K562 (cell line): Measurements from ENCODE around the gene LTO1.

Experiments used
- ARID1B ChIP-seq: fragments of 450-650 bp; IDR thresholded peaks from 2 replicates; pipeline ENCODE4 v1.6.1; 2016; ENCODE audit warnings: antibody characterized with exemption, mild to moderate bottlenecking, inconsistent platforms
- CHD2 ChIP-seq: IDR thresholded peaks from 2 replicates; pipeline ENCODE4 v1.6.1; 2011; ENCODE audit warnings: low read depth, low read length
- GABPB1 ChIP-seq: sonication (generic); formaldehyde crosslinking; IDR thresholded peaks from 2 replicates; pipeline ENCODE4 v1.8.0; 2022; ENCODE audit warnings: mild to moderate bottlenecking, missing genetic modification reagents
- IRF9 ChIP-seq: fragments of 450-650 bp; IDR thresholded peaks from 2 replicates; pipeline ENCODE4 v1.6.1; 2016; ENCODE audit warnings: missing biosample characterization, missing genetic modification characterization
- MAFF ChIP-seq: IDR thresholded peaks from 2 replicates; pipeline ENCODE4 v1.6.1; 2012; ENCODE audit warnings: low read length, improper control_type of control experiment
- MAX ChIP-seq: sonication (generic); formaldehyde crosslinking; IDR thresholded peaks from 2 replicates; pipeline ENCODE4 v1.9.0; 2022; ENCODE audit warnings: mild to moderate bottlenecking, missing genetic modification reagents
- MEF2A ChIP-seq: IDR thresholded peaks from 2 replicates; pipeline ENCODE4 v1.6.1; 2011; ENCODE audit warnings: low read depth, mild to moderate bottlenecking, low read length, moderate library complexity; ENCODE audit not compliant: control insufficient read depth
- POLR2AphosphoS5 ChIP-seq: IDR thresholded peaks from 2 replicates; pipeline ENCODE4 v1.6.1; 2011; ENCODE audit warnings: mild to moderate bottlenecking, low read depth, low read length, moderate library complexity; ENCODE audit not compliant: control insufficient read depth, insufficient read depth
- SETDB1 ChIP-seq: IDR thresholded peaks from one replicate; pipeline ENCODE4 v1.6.1; 2012; ENCODE audit warnings: low read length, control low read depth, inconsistent platforms
- TCF7L2 ChIP-seq: fragments of 150-350 bp; IDR thresholded peaks from 2 replicates; pipeline ENCODE4 v1.6.1; 2016; ENCODE audit warnings: low read depth, mild to moderate bottlenecking, low read length, moderate library complexity
- ZNF274 ChIP-seq: IDR thresholded peaks from 2 replicates; pipeline ENCODE4 v1.6.1; 2011; ENCODE audit warnings: low read depth, mild to moderate bottlenecking, low read length, moderate library complexity, borderline replicate concordance
- ZNF507 ChIP-seq: conservative IDR thresholded peaks from 2 replicates; pipeline ENCODE4 v1.6.1; 2017; ENCODE audit warnings: missing genetic modification characterization, missing compliant biosample characterization

DNA sequence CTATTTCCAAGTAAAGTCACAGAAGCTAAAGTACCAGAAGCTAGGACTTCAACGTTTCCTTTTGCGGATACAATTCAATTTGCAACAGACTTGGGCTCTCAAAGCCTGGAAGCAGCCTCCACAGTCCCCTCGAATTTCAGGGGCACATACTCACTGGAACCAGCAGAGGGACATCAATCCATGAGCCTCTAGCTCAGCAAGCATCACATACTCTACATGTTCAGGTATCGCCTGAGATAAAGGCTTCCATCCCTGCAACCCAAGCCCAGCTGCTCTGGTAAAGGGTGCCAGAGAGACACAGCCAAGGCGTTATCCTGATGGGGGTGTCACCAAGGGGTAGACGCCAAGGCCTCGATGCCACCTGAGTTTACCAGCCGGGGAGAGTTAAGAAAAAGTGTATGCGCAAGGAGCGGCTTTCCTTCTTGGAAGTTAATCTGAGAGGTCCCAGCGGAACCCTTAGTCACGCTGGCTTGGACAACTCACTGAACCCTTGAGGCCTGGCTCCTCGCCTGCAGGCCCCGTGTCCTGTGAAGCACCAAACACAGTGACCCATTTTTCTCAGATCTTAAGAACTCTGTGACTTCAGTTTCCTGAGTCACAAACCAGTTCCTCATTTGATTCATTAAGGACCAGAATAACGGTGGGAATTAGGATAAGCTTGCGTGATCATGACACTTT lies 13.0 kb downstream of the LTO1 start:
- TF ChIP-seq SETDB1 = no peak
- no peak for TF ChIP-seq CHD2
- TF ChIP-seq MAX = no peak
- no peak for TF ChIP-seq POLR2AphosphoS5
- TF ChIP-seq MEF2A = no peak
- no peak for TF ChIP-seq ZNF507 (tag)
- TF ChIP-seq IRF9 (tag) = no peak
- no peak for TF ChIP-seq TCF7L2
- TF ChIP-seq MAFF = no peak
- no peak for TF ChIP-seq GABPB1 (CRISPR knock-in tag)
- TF ChIP-seq ZNF274 = no peak
- no peak for TF ChIP-seq ARID1B
